ENCODE measurements around the gene ZNF324B.
"Not testable (repeated sequence)": the region's sequence is repeated elsewhere in the genome, so short reads cannot be mapped to it uniquely, and the experiment has no call there.

ZNF324B gene

DNA sequence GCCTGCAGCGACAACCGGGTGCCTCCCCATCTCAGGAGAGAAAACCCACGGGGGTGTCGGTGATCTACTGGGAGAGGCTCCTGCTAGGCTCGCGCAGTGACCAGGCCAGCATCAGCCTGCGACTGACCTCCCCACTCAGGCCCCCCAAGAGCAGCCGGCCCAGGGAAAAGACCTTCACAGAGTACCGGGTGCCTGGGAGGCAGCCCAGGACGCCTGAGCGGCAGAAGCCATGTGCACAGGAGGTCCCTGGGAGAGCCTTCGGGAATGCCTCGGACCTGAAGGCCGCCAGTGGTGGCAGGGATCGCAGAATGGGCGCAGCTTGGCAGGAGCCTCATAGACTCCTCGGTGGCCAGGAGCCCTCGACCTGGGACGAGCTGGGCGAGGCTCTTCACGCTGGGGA, 3.9 kb downstream of the ZNF324B start:
- no peak for DNase-seq (ENCODE audit: low spot score)

DNA sequence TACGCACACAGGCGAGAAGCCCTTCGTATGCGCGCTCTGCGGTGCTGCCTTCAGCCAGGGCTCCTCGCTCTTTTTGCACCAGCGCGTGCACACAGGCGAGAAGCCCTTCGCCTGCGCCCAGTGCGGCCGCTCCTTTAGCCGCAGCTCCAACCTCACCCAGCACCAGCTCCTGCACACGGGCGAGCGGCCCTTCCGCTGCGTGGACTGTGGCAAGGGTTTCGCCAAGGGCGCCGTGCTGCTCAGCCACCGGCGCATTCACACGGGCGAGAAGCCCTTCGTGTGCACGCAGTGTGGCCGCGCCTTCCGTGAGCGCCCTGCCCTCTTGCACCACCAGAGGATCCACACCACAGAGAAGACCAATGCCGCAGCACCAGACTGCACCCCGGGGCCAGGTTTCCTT, 4.7 kb downstream of the ZNF324B start:
- no peak for DNase-seq (ENCODE audit: low spot score)

GRCh38 chr19:58460039-58460438, 8.6 kb downstream of the ZNF324B start:
- DNase-seq (ENCODE audit: low spot score) = no peak

DNA sequence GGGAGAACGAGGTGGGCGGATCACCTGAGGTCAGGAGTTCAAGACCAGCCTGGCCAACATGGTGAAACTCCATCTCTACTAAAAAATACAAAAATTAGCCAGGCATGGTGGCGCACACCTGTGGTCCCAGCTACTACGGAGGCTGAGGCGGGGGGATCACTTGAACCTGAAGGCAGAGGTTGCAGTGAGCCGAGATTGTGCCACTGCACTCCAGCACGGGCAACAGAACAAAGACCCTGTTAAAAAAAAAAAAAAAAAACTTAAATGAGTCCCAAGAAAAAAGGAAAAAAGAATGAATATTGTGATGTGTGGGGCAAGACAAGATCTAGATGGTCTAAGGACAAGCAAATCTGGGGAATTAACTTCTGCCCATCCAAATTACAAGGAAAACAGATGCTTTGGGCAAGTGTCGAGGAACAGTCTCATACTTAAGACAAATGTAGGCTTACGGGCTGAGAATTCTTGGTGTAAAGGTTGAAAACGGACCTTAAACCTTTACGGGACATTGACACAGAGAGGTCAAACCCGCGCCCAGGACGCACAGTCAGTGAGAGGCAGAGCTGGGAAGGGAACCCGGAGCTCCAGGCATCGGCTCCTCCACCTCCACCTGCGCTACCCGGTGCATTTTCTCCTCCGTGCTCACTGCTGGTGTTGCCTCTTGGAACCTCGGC, 14.8 kb downstream of the ZNF324B start:
- no peak for DNase-seq (ENCODE audit: low spot score)

DNA sequence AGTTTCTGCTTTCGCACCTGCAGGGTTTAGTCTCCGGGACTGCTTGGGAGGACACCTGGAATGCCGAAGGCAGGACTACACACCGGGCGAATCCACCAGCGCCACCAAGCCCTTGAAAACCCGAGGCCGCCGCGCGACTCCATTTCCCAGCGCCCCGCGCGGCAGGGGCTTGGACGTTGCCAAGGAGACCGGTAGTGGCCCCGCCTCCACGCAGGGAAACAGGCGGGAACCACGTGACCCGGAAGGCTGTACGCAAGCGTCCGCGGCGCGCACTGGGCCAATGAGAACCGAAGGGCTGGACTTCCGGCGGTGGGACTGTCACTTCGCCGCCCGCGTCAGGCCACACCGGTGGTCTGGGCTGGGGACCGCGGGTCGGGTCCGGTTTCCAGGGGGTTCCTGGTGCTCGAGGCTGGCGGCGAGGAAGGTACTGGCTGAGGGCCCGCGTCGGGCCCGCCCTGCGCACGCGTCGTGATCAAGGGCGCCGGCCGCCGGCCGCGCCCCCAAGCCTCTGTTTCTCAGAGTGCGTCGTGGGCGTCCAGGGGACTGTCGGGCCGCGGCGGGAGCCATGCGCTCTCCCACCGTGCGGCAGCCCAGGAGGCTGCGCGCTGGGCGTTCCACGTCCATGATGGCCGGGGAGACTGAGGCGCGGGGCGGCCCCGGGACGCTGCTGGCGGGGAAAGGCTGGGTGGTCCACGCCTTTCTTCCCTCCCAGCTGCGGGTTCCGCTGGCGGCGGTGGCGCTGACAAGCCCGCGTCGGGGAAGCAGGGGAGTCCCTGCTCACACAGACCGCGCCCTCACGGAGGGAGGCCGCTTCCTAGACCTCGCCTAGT, 15.6 kb downstream of the ZNF324B start, which contains the start of gene ZNF324:
ZNF324 (plus strand) TSS at position 321 of the 830 bp plus-strand sequence. CDS start 2,106 bp downstream, outside the sequence.
- peak; percentile 96 for DNase-seq (ENCODE audit: low spot score)

- no peak for DNase-seq (ENCODE audit: low spot score)
Observed at GRCh38 chr19:58468216-58468839, 16.9 kb downstream of the ZNF324B start.

- DNase-seq (ENCODE audit: low spot score) = no peak
Observed at GRCh38 chr19:58469241-58470013, 18.0 kb downstream of the ZNF324B start.

DNA sequence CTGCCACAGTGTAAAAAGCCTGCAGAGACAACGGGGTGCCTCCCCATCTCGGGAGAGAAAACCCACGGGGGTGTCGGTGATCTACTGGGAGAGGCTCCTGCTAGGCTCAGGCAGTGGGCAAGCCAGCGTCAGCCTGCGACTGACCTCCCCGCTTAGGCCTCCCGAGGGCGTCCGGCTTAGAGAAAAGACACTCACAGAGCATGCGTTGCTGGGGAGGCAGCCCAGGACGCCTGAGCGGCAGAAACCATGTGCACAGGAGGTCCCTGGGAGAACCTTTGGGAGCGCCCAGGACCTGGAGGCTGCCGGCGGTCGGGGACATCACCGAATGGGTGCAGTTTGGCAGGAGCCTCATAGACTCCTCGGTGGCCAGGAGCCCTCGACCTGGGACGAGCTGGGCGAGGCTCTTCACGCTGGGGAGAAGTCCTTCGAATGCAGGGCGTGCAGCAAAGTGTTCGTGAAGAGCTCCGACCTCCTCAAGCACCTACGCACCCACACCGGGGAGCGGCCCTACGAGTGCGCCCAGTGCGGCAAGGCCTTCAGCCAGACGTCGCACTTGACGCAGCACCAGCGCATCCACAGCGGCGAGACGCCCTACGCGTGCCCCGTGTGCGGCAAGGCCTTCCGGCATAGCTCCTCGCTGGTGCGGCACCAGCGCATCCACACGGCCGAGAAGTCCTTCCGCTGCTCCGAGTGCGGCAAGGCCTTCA, 19.6 kb downstream of the ZNF324B start:
- not testable (repeated sequence) for DNase-seq (ENCODE audit: low spot score)

DNA sequence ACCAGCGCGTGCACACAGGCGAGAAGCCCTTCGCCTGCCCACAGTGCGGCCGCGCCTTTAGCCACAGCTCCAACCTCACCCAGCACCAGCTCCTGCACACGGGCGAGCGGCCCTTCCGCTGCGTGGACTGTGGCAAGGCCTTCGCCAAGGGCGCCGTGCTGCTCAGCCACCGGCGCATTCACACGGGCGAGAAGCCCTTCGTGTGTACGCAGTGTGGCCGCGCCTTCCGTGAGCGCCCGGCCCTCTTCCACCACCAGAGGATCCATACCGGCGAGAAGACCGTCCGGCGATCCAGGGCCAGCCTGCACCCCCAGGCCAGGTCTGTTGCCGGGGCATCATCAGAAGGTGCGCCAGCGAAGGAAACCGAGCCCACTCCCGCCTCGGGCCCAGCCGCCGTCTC, 20.3 kb downstream of the ZNF324B start:
- no peak for DNase-seq (ENCODE audit: low spot score)

DNA sequence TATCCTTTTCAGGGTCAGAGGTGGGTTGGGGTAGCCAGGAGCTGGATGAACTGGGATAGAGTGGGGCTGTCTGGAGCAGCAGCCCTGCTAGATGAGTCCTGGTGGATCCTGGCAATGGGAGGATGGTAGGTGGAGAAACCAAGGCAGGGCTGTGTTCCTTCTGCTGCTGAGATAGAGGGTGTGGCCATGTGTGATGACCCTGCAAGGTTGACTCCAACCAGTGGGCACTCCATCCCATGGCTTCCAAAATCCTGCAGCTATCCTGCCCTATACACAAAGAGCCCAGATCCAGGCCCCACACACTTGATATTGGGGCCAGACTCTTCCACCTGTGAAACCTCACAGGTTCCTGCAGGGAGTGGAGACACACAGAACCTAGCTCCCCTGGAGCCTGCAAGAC, 22.4 kb downstream of the ZNF324B start:
- DNase-seq (ENCODE audit: low spot score) = no peak

- DNase-seq (ENCODE audit: low spot score) = no peak
Observed at GRCh38 chr19:58474291-58474996, 23.0 kb downstream of the ZNF324B start.

GRCh38 chr19:58474997-58475713, 23.7 kb downstream of the ZNF324B start:
- no peak for DNase-seq (ENCODE audit: low spot score)

- DNase-seq (ENCODE audit: low spot score) = peak; percentile 98
Observed at GRCh38 chr19:58475714-58476497, 24.5 kb downstream of the ZNF324B start, which contains the start of gene ZNF446. Gene ZNF446 (plus strand): TSS chr19:58476352. CDS start chr19:58477219, 867 bp downstream.

DNA sequence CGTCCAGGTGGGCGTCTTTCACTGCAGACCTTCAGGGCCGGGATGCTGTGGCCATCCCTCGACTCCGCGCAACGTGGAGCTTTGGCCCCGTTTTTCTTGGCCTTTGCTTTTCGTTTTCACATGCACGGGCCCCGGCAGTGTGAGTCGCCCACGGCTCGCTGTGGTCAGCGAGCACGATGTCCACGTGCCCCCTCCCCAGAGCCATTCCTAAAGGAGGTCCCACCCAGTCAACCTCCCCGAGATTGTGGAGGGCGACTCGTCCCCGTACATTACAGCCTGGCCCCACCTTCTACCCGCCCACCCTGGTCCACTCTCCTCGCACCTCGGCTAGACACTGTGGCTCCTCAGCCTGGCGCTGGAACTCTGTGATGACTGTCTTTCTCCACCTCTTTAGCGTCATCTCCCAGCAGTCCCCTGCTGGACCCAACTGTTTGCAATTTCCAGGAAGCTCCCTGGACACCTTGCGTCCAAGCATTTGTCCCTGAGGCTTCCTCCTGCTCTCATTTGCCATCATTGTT, 25.1 kb downstream of the ZNF324B start:
- DNase-seq (ENCODE audit: low spot score) = peak; percentile 33

GRCh38 chr19:58477130-58477529, 25.7 kb downstream of the ZNF324B start:
- DNase-seq (ENCODE audit: low spot score) = no peak

- no peak for DNase-seq (ENCODE audit: low spot score)
Observed at GRCh38 chr19:58477871-58478270, 26.4 kb downstream of the ZNF324B start.

- DNase-seq (ENCODE audit: low spot score) = no peak
Observed at GRCh38 chr19:58479303-58479702, 27.9 kb downstream of the ZNF324B start.

- DNase-seq (ENCODE audit: low spot score) = no peak
Observed at GRCh38 chr19:58479736-58480480, 28.5 kb downstream of the ZNF324B start.
